ENCODE results near the gene SH3RF3. TPM values are rescaled to one million over a fixed set of nuclear protein-coding genes. Genes with fewer than 3 reads are reported as not detected.

The SH3RF3 gene
- total RNA-seq, 1 experiment from 2014 or later = 1.0 TPM

DNA sequence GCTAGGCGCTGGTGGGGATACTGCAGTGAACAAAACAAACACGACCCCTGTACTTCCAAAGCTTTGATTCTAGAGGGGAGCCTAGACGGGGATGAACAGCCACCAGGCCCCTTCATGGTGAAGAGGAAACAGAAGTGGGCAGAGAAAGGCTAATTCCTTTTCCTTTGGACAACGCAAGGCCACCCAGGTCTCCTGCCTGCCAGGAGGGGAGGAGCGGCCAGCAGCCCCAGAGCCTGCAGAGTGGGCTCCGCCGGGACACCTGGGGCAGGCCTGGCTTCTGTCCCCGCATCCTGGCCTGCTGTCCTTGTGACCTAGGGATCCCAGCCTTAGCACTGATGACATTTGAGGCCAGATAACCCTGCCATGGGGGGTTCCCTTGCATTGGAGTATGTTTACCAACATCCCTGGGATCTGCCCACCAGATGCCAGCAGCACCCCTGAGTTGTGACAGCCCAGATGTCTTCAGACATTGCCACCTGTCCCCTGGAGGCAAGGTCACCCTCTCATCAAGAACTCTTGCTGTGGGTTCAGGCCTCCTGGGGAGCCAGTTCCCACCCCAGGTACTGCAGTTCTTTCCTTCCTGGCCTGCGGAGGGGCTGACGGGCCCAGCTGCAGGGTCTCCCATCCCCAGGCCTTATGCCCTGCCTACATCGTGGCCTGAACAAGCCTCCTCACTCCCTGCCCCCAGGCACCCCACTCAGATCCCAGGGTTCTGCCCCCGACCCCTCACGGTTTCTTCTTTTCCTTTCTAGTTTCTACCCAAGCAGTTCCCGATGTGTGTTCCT, 359.1 kb downstream of the SH3RF3 start:
- Mint-ChIP-seq H3K4me3 (no peak overlapping the region), H3K9me3 (no peaks in the 10 kb centered on the region), H3K27ac (no peak overlapping the region), H3K36me3 (no peaks in the 10 kb centered on the region), H3K27me3 (ENCODE audit: low read depth) (no peaks in the 10 kb centered on the region), H3K4me1 (no peaks in the 10 kb centered on the region)
- ChIA-PET POLR2A (no interaction called here), CTCF (no interaction called here)
- ATAC-seq (no peak), DNase-seq (ENCODE audit: low spot score) (no peak)
- no peak for TF ChIP-seq HMGA2 (CRISPR knock-in tag; IDR thresholded peaks at IDR 0.05)
- no peak for TF ChIP-seq ZNF317 (CRISPR knock-in tag; IDR thresholded peaks at IDR 0.05; ENCODE audit: borderline replicate concordance, low read depth)
- no peak for TF ChIP-seq USF1 (CRISPR knock-in tag; IDR thresholded peaks at IDR 0.05)
- no peak for TF ChIP-seq TEAD4 (CRISPR knock-in tag; IDR thresholded peaks at IDR 0.05)
- TF ChIP-seq, protein P1, sequence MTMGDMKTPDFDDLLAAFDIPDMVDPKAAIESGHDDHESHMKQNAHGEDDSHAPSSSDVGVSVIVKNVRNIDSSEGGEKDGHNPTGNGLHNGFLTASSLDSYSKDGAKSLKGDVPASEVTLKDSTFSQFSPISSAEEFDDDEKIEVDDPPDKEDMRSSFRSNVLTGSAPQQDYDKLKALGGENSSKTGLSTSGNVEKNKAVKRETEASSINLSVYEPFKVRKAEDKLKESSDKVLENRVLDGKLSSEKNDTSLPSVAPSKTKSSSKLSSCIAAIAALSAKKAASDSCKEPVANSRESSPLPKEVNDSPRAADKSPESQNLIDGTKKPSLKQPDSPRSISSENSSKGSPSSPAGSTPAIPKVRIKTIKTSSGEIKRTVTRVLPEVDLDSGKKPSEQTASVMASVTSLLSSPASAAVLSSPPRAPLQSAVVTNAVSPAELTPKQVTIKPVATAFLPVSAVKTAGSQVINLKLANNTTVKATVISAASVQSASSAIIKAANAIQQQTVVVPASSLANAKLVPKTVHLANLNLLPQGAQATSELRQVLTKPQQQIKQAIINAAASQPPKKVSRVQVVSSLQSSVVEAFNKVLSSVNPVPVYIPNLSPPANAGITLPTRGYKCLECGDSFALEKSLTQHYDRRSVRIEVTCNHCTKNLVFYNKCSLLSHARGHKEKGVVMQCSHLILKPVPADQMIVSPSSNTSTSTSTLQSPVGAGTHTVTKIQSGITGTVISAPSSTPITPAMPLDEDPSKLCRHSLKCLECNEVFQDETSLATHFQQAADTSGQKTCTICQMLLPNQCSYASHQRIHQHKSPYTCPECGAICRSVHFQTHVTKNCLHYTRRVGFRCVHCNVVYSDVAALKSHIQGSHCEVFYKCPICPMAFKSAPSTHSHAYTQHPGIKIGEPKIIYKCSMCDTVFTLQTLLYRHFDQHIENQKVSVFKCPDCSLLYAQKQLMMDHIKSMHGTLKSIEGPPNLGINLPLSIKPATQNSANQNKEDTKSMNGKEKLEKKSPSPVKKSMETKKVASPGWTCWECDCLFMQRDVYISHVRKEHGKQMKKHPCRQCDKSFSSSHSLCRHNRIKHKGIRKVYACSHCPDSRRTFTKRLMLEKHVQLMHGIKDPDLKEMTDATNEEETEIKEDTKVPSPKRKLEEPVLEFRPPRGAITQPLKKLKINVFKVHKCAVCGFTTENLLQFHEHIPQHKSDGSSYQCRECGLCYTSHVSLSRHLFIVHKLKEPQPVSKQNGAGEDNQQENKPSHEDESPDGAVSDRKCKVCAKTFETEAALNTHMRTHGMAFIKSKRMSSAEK (CRISPR knock-in tag; IDR thresholded peaks at IDR 0.05; ENCODE audit: borderline replicate concordance) = no peak
- no peak for TF ChIP-seq ZNF671 (CRISPR knock-in tag; IDR thresholded peaks at IDR 0.05)
- no peak for TF ChIP-seq NFE2L1 (CRISPR knock-in tag; IDR thresholded peaks at IDR 0.05)
- no peak for TF ChIP-seq ELF4 (CRISPR knock-in tag; IDR thresholded peaks at IDR 0.05; ENCODE audit: low read depth)
- no peak for TF ChIP-seq NFYB (CRISPR knock-in tag; conservative IDR thresholded peaks at IDR 0.05; ENCODE audit: low read depth)

DNA sequence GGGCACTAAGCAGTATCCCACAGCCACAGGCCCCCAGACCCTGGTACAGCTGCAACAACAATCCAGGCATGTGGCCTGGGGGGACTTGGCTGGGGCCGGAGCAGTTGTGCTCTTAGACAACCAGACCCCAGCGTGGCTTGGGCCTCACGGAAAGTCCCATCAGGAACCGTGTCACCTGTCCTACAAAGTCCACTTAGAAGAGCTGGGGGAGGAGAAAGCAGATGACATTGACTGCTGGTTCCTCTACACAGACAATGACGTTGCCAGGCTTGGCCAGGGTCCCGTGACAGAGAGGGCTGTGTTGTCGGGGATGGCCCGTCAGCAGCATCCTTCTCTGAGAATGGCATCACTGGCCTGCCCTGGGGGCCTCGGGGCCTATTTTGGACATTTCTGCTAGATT, 360.3 kb downstream of the SH3RF3 start:
- H3K4me3 Mint-ChIP-seq = no peak overlapping the region
- H3K4me1 Mint-ChIP-seq = no peaks in the 10 kb centered on the region
- DNase-seq (ENCODE audit: low spot score) (no peak), ATAC-seq (no peak)
- H3K9me3 Mint-ChIP-seq = no peaks in the 10 kb centered on the region
- H3K27ac Mint-ChIP-seq = no peak overlapping the region
- CTCF ChIA-PET = no interaction called here
- POLR2A ChIA-PET = interaction anchor here (0.7 kb wide), 1 partner anchor 156 kb away, joined by 3 read pairs; no protein-coding TSS in a partner anchor
- no peaks in the 10 kb centered on the region for H3K36me3 Mint-ChIP-seq
- no peaks in the 10 kb centered on the region for H3K27me3 Mint-ChIP-seq (ENCODE audit: low read depth)
- TF ChIP-seq, protein P2, sequence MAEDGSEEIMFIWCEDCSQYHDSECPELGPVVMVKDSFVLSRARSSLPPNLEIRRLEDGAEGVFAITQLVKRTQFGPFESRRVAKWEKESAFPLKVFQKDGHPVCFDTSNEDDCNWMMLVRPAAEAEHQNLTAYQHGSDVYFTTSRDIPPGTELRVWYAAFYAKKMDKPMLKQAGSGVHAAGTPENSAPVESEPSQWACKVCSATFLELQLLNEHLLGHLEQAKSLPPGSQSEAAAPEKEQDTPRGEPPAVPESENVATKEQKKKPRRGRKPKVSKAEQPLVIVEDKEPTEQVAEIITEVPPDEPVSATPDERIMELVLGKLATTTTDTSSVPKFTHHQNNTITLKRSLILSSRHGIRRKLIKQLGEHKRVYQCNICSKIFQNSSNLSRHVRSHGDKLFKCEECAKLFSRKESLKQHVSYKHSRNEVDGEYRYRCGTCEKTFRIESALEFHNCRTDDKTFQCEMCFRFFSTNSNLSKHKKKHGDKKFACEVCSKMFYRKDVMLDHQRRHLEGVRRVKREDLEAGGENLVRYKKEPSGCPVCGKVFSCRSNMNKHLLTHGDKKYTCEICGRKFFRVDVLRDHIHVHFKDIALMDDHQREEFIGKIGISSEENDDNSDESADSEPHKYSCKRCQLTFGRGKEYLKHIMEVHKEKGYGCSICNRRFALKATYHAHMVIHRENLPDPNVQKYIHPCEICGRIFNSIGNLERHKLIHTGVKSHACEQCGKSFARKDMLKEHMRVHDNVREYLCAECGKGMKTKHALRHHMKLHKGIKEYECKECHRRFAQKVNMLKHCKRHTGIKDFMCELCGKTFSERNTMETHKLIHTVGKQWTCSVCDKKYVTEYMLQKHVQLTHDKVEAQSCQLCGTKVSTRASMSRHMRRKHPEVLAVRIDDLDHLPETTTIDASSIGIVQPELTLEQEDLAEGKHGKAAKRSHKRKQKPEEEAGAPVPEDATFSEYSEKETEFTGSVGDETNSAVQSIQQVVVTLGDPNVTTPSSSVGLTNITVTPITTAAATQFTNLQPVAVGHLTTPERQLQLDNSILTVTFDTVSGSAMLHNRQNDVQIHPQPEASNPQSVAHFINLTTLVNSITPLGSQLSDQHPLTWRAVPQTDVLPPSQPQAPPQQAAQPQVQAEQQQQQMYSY (CRISPR knock-in tag; IDR thresholded peaks at IDR 0.05) = no peak
- TF ChIP-seq NFATC4 (CRISPR knock-in tag; IDR thresholded peaks at IDR 0.05) (no peak), NFYB (CRISPR knock-in tag; conservative IDR thresholded peaks at IDR 0.05; ENCODE audit: low read depth) (no peak), JAZF1 (CRISPR knock-in tag; IDR thresholded peaks at IDR 0.05) (no peak), ZNF138 (CRISPR knock-in tag; conservative IDR thresholded peaks at IDR 0.05) (no peak), CBFB (CRISPR knock-in tag; IDR thresholded peaks at IDR 0.05; ENCODE audit: low read depth) (no peak), ATF1 (CRISPR knock-in tag; IDR thresholded peaks at IDR 0.05) (no peak), PREB (CRISPR knock-in tag; IDR thresholded peaks at IDR 0.05; ENCODE audit: borderline replicate concordance) (no peak), SMAD4 (CRISPR knock-in tag; IDR thresholded peaks at IDR 0.05) (no peak), ZNF263 (CRISPR knock-in tag; IDR thresholded peaks at IDR 0.05; ENCODE audit: low read depth) (no peak), GABPB1 (CRISPR knock-in tag; IDR thresholded peaks at IDR 0.05) (no peak), ZNF121 (CRISPR knock-in tag; IDR thresholded peaks at IDR 0.05) (no peak)
- TF ChIP-seq, protein P1 (CRISPR knock-in tag; IDR thresholded peaks at IDR 0.05; ENCODE audit: borderline replicate concordance) = no peak

Data from WTC11 (cell line).